Stimulated activated CD4-positive, alpha-beta T cell treated with anti-CD3 and anti-CD28 coated beads, Interleukin-1b, Interleukin-23, amount 100 ng/mL, for 1 hour (primary cell): ENCODE results near the gene BLMH.
"Not testable (repeated sequence)": the region's sequence is repeated elsewhere in the genome, so short reads cannot be mapped to it uniquely, and the experiment has no call there.

Experiments
- DNase-seq, 2 donors: peaks; one replicate each; pipeline ENCODE4 v3.0.0-alpha.2; 2020; ENCODE audit warnings: low read depth in 2 of 2

BLMH gene

GRCh38 chr17:30248786-30249185, 43.0 kb downstream of the BLMH start:
- no peak for DNase-seq

GRCh38 chr17:30246460-30246859, 45.3 kb downstream of the BLMH start:
- DNase-seq: no peak

GRCh38 chr17:30244853-30245385, 46.8 kb downstream of the BLMH start:
- no peak for DNase-seq

- DNase-seq: no peak
Observed at GRCh38 chr17:30243568-30243967, 48.2 kb downstream of the BLMH start.

- no peak for DNase-seq
Observed at GRCh38 chr17:30243002-30243401, 48.7 kb downstream of the BLMH start.

GRCh38 chr17:30241051-30241450, 50.7 kb downstream of the BLMH start:
- DNase-seq: no peak

- DNase-seq: no peak
Observed at GRCh38 chr17:30240177-30240576, 51.6 kb downstream of the BLMH start.

- DNase-seq: no peak
Observed at GRCh38 chr17:30239089-30239462, 52.7 kb downstream of the BLMH start.

- no peak for DNase-seq
Observed at GRCh38 chr17:30238387-30239088, 53.2 kb downstream of the BLMH start.

GRCh38 chr17:30238003-30238344, 53.8 kb downstream of the BLMH start:
- DNase-seq: no peak

GRCh38 chr17:30237296-30238002, 54.3 kb downstream of the BLMH start:
- no peak for DNase-seq

GRCh38 chr17:30236766-30237165, 55.0 kb downstream of the BLMH start:
- no peak for DNase-seq

GRCh38 chr17:30236297-30236624, 55.5 kb downstream of the BLMH start:
- no peak for DNase-seq

GRCh38 chr17:30235386-30236296, 56.1 kb downstream of the BLMH start, which contains the start of gene SLC6A4:
Gene SLC6A4 (minus strand): TSS chr17:30235697. CDS start chr17:30221958, 13,739 bp downstream.
- DNase-seq: no peak

- no peak for DNase-seq
Observed at GRCh38 chr17:30234964-30235363, 56.8 kb downstream of the BLMH start.

- DNase-seq: no peak
Observed at GRCh38 chr17:30234296-30234695, 57.4 kb downstream of the BLMH start.

- no peak for DNase-seq
Observed at GRCh38 chr17:30232824-30233427, 58.8 kb downstream of the BLMH start.

GRCh38 chr17:30232015-30232823, 59.5 kb downstream of the BLMH start:
- DNase-seq: no peak

GRCh38 chr17:30230596-30231125, 61.1 kb downstream of the BLMH start:
- no peak for DNase-seq

- DNase-seq: not testable (repeated sequence)
Observed at GRCh38 chr17:30230009-30230408, 61.7 kb downstream of the BLMH start.

GRCh38 chr17:30229012-30229411, 62.7 kb downstream of the BLMH start:
- DNase-seq: no peak
